ENCODE results near the gene LST1. TPM values are rescaled to one million over a fixed set of nuclear protein-coding genes. Genes with fewer than 3 reads are reported as not detected.
A peak's percentile ranks its signal among the peaks of the same experiment; 100 is the strongest.

LST1 gene
- total RNA-seq, 1 experiment from 2014 or later, result 0.69 TPM

GRCh38 chr6:31636698-31637596, 50.9 kb downstream of the LST1 start:
- no peak overlapping the region for H3K4me2 ChIP-seq (ENCODE audit: low read length)
- H3K27ac ChIP-seq (ENCODE audit: low read depth, low read length), result no peak overlapping the region
- TSS peak; percentile 19 for BruUV-seq (replicated peaks)
- DNase-seq (ENCODE audit: low read depth, low spot score) (no peak), ATAC-seq (no peak)
- H3K9ac ChIP-seq (ENCODE audit: low read length), result no peak overlapping the region
- peaks cover 24% of the 10 kb centered on the region; the same call in 1 of the 2 replicates for H3K79me2 ChIP-seq (ENCODE audit: insufficient read depth, low read length)
- no peaks in the 10 kb centered on the region for H3K27me3 ChIP-seq (ENCODE audit: insufficient read depth, low read length)
- no peaks in the 10 kb centered on the region for H4K20me1 ChIP-seq (ENCODE audit: insufficient read depth)
- no peak for TF ChIP-seq ZNF274 (IDR thresholded peaks at IDR 0.05; ENCODE audit: low read depth, low read length)
- TF ChIP-seq CBX3 (IDR thresholded peaks at IDR 0.05; ENCODE audit: low read depth), result no peak
- TF ChIP-seq MAX (IDR thresholded peaks at IDR 0.05), result no peak
- no peak for TF ChIP-seq SIN3A (IDR thresholded peaks at IDR 0.05; ENCODE audit: low read depth)
- no peak for TF ChIP-seq EZH2 (IDR thresholded peaks at IDR 0.05)
- TF ChIP-seq ELF1 (IDR thresholded peaks at IDR 0.05; ENCODE audit: borderline replicate concordance, low read depth), result no peak
- ChIA-PET RAD21 (ENCODE audit: low non-redundant PET in 1 of 2, low total read pairs in 2 of 2, uncharacterized antibody in 2 of 2, unreplicated experiment in 2 of 2) (no interaction called here), POLR2A (no interaction called here), CTCF (no interaction called here)
- intact Hi-C loops (cut with micrococcal nuclease), result no loop called here
- no peak overlapping the region for H2AFZ ChIP-seq (ENCODE audit: low read depth, low read length, poor library complexity, severe bottlenecking)
- H3K9me2 ChIP-seq (ENCODE audit: insufficient read depth), result no peaks in the 10 kb centered on the region
- no peaks in the 10 kb centered on the region for H3K4me1 ChIP-seq (ENCODE audit: control insufficient read depth in 1 of 2, insufficient read depth in 2 of 2, low read length in 2 of 2)
- no peak overlapping the region for H3K4me3 ChIP-seq (replicated peaks in 1 of 2; ENCODE audit: low read depth in 1 of 2, low read length in 2 of 2)
- H3K36me3 ChIP-seq (ENCODE audit: control insufficient read depth in 1 of 2, insufficient read depth in 2 of 2, low read length in 2 of 2), result peaks cover 41 to 67% of the 10 kb centered on the region in 2 experiments; a peak in 3 of 4 replicates
- no peaks in the 10 kb centered on the region for H3K9me3 ChIP-seq (ENCODE audit: control insufficient read depth in 1 of 2, insufficient read depth in 1 of 2, low read depth in 1 of 2, low read length in 2 of 2)

Small RNA genes lying within 50 kb of the gene (microRNA-seq; reads per million reads assigned to microRNA genes)
- not detected for gene MIR6832 (ENCODE audit: borderline number of aligned reads)

Other genes with a start within 250 kb of the LST1 start
- gene HLA-B, start 229.1 kb upstream of the LST1 start, total RNA-seq (2021; ENCODE audit: unreplicated experiment), result 381 TPM
- gene MICA, start 182.7 kb upstream of the LST1 start, total RNA-seq (2021; ENCODE audit: unreplicated experiment), result 24.1 TPM
- gene MICB, start 88.1 kb upstream of the LST1 start, total RNA-seq (2021; ENCODE audit: unreplicated experiment), result 21.7 TPM
- not detected for gene MCCD1, start 57.3 kb upstream of the LST1 start, total RNA-seq (2021; ENCODE audit: unreplicated experiment)
- 545 TPM for gene DDX39B, start 44.3 kb upstream of the LST1 start, total RNA-seq (2021; ENCODE audit: unreplicated experiment)
- gene ATP6V1G2, start 39.7 kb upstream of the LST1 start, total RNA-seq (2021; ENCODE audit: unreplicated experiment), result 1.8 TPM
- 26.6 TPM for gene NFKBIL1, start 38.7 kb upstream of the LST1 start, total RNA-seq (2021; ENCODE audit: unreplicated experiment)
- 1.1 TPM for gene LTA, start 14.0 kb upstream of the LST1 start, total RNA-seq (2021; ENCODE audit: unreplicated experiment)
- 0.59 TPM for gene TNF, start 10.7 kb upstream of the LST1 start, total RNA-seq (2021; ENCODE audit: unreplicated experiment)
- gene LTB, start 3.9 kb upstream of the LST1 start, total RNA-seq (2021; ENCODE audit: unreplicated experiment), result 0.64 TPM
- gene NCR3, start 6.7 kb downstream of the LST1 start, total RNA-seq (2021; ENCODE audit: unreplicated experiment), result not detected
- gene AIF1, start 29.0 kb downstream of the LST1 start, total RNA-seq (2021; ENCODE audit: unreplicated experiment), result not detected
- 250 TPM for gene PRRC2A, start 34.4 kb downstream of the LST1 start, total RNA-seq (2021; ENCODE audit: unreplicated experiment)
- 368 TPM for gene BAG6, start 66.4 kb downstream of the LST1 start, total RNA-seq (2021; ENCODE audit: unreplicated experiment)
- gene APOM, start 69.6 kb downstream of the LST1 start, total RNA-seq (2021; ENCODE audit: unreplicated experiment), result 2.2 TPM
- 13.4 TPM for gene C6orf47, start 74.5 kb downstream of the LST1 start, total RNA-seq (2021; ENCODE audit: unreplicated experiment)
- 14.8 TPM for gene GPANK1, start 78.7 kb downstream of the LST1 start, total RNA-seq (2021; ENCODE audit: unreplicated experiment)
- 210 TPM for gene CSNK2B, start 79.8 kb downstream of the LST1 start, total RNA-seq (2021; ENCODE audit: unreplicated experiment)
- 15.4 TPM for gene LY6G5B, start 83.7 kb downstream of the LST1 start, total RNA-seq (2021; ENCODE audit: unreplicated experiment)
- gene LY6G5C, start 94.8 kb downstream of the LST1 start, total RNA-seq (2021; ENCODE audit: unreplicated experiment), result 1.7 TPM
- 32.4 TPM for gene ABHD16A, start 117.0 kb downstream of the LST1 start, total RNA-seq (2021; ENCODE audit: unreplicated experiment)
- gene LY6G6F, start 120.6 kb downstream of the LST1 start, total RNA-seq (2021; ENCODE audit: unreplicated experiment), result not detected
- gene LY6G6D, start 129.1 kb downstream of the LST1 start, total RNA-seq (2021; ENCODE audit: unreplicated experiment), result not detected
- gene LY6G6C, start 135.5 kb downstream of the LST1 start, total RNA-seq (2021; ENCODE audit: unreplicated experiment), result 0.54 TPM
- gene MPIG6B, start 137.1 kb downstream of the LST1 start, total RNA-seq (2021; ENCODE audit: unreplicated experiment), result 0.42 TPM
- gene DDAH2, start 143.0 kb downstream of the LST1 start, total RNA-seq (2021; ENCODE audit: unreplicated experiment), result 43.4 TPM
- gene CLIC1, start 150.3 kb downstream of the LST1 start, total RNA-seq (2021; ENCODE audit: unreplicated experiment), result 432 TPM
- gene MSH5, start 153.7 kb downstream of the LST1 start, total RNA-seq (2021; ENCODE audit: unreplicated experiment), result 90.4 TPM
- 18.2 TPM for gene SAPCD1, start 176.4 kb downstream of the LST1 start, total RNA-seq (2021; ENCODE audit: unreplicated experiment)
- gene VWA7, start 191.1 kb downstream of the LST1 start, total RNA-seq (2021; ENCODE audit: unreplicated experiment), result 14.6 TPM
- 254 TPM for gene VARS1, start 209.5 kb downstream of the LST1 start, total RNA-seq (2021; ENCODE audit: unreplicated experiment)
- gene LSM2, start 220.7 kb downstream of the LST1 start, total RNA-seq (2021; ENCODE audit: unreplicated experiment), result 89.7 TPM
- gene HSPA1L, start 229.0 kb downstream of the LST1 start, total RNA-seq (2021; ENCODE audit: unreplicated experiment), result 0.12 TPM
- 5.0 TPM for gene HSPA1A, start 229.3 kb downstream of the LST1 start, total RNA-seq (2021; ENCODE audit: unreplicated experiment)
- gene HSPA1B, start 241.5 kb downstream of the LST1 start, total RNA-seq (2021; ENCODE audit: unreplicated experiment), result 214 TPM

Measured in HCT116 (cell line).